ENCODE measurements around the gene FAT1.
"Not testable (repeated sequence)": the region's sequence is repeated elsewhere in the genome, so short reads cannot be mapped to it uniquely, and the experiment has no call there.

FAT1 gene

DNA sequence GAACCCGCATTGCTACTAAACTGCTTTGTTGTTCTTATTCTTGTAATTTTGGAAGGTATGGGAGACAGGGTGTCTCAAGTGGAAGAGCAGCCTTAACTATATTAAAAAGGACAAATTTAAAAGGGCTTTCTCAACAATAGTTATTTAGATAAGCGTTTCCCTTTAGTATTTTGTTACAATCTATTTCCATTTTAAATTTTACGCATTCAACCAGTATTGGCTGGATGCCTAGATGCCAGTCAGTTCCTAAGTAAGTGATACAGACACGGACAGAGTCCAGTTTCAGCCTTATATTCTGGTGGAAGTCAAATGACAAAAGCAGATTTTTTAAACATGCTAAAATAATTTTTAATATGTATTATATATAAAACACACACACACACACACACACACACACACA lies 28.3 kb downstream of the FAT1 start:
- no peak for DNase-seq

DNA sequence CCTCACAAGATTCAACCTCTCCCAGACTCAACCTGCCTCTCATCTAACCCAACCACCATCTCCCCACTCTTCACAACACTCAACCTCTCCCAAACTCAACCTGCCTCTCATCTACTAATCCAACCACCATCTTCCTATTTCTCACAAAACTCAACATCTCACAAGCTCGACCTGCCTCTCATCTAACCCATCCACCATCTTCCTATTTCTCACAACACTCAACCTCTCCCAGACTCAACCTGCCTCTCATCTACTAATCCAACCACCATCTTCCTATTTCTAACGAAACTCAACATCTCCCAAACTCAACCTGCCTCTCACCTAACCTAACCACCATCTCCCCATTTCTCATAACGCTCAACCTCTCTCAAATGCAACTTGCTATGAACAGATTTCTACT lies 29.8 kb downstream of the FAT1 start:
- no peak for DNase-seq

DNA sequence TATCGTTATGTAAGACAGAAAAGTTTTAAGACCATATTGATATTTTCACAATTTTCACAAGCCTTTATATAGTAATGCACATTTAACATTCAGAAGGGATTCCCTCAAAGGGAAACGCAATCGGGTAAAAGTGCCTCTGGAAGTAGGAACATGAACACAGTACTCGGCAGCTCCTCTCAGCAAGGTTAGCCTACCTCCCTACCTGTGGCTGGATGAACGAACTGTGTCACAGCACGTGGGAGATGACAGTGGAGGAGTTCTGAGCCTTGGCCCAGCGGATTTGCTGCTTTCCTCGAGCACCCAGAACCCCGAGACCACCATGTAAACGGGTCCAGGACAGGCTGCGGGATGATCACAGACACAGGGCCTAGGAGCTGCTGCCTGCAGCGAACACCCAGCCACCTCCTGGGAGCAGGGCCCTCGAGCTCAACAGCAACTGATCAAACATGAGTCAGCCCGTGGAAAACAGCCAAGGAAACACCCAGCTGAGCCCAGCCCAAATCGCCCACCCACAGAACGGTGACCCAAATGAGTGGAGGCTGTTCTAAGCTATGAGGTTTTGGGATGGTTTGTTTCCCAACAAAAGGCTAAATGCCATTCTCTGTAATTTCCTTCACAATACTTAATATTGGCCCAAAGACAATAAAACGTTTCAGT lies 30.4 kb downstream of the FAT1 start:
- no peak for DNase-seq

DNA sequence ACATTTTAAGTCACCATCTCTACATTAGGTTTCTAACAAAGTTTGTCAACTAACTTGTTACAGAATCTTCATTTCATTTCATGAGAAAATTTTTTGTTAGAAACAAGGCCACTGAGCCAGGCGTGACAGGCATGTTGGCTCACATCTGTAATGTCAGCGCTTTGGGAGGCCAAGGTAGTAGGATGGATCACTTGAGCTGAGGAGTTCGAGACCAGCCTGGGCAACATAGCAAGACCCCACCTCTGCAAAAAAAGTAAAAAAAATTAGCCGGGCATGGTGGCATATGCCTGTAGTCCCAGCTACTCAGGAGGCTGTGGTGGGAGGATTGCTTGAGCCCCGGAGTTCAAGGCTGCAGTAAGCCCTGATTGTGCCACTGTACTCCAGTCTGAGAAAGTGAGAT lies 32.3 kb downstream of the FAT1 start:
- no peak for DNase-seq

DNA sequence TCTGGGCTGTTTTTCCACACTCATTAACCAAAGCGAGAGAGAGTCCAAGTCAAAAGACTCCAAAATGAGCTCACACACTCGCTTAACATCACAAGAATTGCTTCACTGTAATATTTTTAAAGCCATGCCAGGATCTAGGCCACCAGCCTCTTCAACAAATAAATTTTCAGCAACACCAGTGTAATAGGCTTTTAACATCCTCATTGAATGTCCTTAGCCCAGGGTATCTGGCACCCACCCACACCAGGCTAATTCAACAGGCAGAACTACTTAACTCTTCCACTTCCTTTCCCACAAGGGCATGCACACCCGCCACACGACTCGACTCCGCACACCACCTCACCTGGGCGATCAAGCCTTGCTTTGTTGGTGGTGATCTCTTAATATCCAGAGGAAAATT lies 34.2 kb downstream of the FAT1 start:
- DNase-seq, result no peak

DNA sequence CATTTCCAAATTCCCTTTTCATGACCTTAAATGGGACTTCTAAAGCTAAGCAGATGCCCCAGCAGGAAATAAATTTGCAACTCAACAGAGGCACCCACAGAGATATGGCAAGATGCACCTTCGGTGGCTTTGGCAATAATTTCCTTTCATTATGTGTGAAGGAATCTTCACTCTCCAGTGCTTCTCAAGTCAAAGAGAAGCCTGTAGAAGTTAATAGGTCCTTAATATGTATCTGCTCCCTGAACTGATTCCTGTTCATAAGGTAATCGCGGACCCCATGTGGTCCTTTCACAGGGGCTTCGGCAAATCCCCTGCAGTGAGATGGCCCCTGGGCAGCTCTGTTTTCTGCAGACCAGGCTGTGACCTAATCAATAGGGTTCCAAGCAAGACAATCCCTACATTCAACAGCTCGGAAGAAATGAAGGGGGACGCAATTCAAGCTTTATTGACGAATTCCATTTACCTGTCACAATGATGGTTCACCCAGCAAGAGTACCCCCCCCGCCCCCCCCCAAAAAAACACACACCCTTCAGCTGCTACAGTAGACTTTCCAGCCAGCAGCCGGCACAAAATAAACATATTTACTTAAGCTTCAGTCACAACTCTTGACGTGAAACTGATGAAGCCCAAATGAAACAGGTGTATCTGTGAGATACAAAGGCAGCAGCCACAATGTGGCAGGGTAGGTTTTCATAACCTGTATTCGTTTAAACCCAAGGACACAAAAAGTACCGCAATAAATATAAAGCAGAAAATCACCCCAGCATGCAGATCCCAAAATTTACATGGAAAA lies 35.3 kb downstream of the FAT1 start:
- no peak for DNase-seq

DNA sequence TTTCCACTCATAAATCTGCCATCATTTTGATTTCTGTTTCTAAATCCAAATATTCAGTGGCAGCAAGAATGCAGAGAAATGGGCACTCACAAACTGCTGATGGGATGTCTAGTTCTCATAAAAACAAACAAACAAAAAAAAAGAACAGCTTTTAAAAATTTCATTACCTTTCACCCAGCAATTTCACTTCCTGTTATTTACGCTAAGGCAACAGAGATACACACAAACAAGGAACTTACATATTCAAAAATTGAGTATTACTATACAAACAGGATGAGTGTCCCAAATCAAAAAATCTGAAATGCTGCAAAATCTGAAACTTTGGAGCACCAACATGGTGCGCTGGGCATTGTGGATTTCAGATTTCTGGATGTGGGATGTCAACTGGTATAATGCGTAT lies 36.4 kb downstream of the FAT1 start:
- no peak for DNase-seq

DNA sequence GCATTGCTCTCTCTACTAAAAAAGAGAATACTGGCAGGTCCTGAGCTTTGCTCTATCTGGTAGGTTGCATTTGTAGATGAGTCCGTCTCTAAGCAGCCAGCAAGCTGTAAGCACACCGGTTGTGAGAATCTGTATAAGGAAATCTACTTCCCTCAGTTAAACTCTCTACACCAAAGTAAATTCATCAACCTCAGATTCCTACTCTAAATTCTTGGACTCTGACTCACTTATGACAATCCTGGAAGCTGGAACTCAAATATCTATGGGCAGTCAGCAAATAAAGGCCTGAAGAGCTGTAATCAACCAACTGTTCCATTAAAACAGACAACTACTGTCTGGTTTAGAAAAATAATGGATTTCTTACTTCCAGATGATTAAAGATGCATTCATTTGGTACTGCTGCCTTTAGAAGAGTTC lies 37.9 kb downstream of the FAT1 start:
- no peak for DNase-seq

DNA sequence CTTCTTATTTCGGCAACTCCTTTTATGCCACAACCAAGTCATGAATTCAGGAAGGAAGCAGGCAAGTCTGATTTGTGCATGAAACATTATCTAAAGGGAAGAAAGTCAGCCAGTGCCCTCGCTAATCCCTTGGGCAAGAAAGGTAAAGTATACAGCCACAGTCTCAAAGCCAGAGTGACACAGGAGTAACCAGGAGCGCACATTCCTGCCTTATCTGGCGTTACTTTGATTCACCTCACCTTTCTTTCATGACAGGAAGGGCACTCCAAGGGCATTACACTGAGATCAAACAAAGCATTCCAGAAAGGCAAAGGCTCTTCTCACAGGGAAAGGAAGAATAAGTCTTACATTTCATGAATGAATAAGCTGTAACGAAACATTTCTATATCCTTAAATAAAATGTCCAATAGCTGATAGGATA lies 38.8 kb downstream of the FAT1 start:
- DNase-seq, result no peak

DNA sequence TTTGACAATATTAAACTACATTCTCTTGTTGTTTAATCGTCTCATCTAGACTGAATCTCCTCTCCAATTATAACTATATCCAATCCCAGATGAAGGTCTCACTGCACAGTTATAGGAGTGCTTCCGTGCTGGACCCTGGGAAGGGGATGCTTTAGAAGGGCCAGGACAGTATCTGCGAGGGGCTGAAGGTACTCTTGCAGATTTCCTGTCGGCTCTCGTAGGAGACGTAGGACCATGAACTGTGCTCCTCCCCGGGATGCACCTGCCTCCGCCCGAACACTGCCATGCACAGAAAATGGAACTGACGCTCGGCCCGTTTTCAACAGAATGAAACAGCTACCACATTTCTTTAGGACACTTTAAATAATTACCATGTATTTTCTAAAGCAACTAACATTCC lies 39.4 kb downstream of the FAT1 start:
- no peak for DNase-seq

DNA sequence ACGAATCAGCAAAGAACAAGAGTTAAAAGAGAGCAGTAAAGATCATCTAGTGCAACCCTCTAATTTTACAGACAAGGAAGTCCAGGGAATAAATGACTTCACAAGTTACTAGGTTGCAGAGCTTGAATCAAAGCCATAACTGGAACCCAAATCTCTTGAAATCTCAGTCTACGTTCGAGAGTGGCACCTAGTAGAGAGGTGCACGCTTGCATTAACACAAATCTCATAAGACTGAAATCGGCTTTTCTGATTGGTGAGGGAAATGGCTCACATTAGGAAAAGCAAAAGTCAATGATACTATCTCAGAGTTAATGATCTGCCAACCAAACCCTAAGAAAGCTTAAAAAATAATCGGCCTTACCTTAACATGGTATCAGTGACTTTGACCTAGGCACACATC lies 43.0 kb downstream of the FAT1 start:
- DNase-seq, result no peak

DNA sequence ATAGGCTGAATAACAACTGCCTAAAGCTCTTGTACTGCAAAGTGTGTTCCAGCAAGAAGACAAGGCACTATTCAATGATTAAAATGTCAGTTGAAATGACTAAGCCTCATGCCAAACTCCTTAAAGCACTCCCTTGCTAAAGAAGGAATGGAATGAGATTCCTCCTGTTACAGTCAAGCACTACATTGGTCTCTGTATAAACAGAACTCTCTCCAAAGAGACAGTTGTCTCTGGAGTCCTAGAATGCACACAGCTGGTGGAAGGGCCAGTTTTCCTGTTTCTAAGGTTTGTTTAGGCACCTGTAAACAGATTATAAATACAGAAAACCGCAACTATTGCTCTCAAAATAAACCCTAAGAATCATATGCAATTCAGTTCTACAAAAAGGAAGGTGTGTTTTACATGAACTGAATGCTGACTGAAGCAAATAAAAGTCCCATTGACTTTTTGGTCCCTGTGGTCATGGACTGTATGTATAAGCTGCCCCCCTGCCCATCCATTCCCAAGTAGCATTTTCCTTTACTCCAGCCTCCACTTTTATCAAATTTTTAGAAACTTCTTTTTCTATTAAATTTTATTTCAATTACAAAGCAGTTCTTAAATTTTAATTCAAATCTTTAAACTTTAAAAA lies 47.0 kb downstream of the FAT1 start:
- no peak for DNase-seq

DNA sequence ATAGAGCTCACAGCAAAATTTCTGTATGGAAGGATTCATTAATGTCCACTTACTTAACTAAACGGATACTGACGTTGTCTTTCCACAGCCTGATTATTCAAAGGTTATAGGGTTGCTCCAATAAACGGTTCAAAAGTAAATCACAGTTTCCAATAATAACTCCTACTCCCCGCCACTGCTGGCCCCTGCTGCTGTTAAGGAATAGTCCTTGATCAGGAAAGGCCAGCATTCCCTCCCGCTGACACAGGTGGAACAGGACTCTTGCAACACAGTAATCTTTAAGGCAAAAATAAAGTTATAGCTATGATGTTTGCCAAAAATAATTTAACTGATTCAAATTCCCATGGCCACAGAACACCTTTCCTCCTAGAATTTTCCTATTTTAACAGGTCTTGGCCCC lies 53.9 kb downstream of the FAT1 start:
- no peak for DNase-seq

DNA sequence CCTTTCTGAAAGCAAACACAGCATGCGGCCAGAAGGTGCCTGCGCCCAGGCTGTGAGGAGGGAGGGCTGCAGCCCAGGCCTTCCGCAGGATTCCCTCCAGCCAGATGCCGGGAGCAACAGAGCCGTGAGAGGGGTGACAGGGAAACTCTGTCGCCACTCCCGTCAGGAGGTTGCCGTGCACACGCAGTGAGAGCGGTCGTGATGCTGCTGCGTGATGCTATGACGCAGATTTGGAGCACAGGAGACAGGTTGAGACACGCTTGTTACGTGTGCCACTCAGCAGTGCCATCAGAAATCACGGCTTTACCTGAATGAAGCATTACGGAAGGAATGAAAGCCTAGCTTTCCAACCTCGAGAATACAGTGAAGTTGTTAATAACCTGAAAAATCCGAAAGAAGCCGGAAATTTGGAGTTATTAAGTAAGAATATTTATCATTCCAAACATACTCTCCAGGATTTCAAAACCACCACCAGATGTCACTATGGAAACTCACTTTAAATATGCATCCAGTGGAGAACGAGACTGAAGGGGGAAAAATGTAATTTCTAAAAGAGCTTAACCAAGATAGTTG lies 54.4 kb downstream of the FAT1 start:
- no peak for DNase-seq

DNA sequence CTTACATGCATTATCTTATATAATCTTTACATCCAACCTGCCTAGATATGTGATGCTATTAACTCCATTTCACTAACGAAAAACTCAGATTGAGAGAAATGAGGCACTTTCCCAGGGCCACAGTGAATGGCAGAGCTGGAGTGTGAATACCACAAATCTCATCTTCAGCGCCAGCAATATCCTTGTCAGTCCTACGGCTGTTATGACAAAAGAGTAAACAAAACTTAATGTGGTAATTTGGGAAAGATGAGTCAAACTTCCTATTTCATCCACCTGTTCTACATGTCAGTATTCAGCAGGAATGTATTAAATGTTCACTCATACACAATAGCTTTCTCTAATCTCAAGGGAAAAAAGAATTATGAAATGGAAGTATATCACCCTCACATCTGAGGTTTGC lies 56.9 kb downstream of the FAT1 start:
- DNase-seq, result no peak

DNA sequence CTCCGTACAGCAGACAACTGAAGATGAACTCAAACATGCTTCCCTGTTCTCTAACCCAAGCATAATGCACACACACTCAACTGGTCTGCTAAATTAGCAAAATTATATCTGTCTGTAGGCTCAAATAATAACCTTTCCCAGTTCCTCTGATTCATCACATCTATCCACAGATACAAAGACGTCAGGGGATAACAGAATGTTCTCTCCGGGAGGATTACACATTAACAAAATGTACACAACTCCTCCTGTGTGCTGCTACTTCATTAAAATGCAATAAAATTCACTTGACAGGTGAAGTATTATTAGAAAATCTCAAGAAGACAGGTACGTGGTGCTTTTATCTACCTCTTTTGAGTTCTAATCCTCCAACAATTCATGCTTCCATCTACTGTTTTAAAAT lies 57.4 kb downstream of the FAT1 start:
- DNase-seq, result no peak

DNA sequence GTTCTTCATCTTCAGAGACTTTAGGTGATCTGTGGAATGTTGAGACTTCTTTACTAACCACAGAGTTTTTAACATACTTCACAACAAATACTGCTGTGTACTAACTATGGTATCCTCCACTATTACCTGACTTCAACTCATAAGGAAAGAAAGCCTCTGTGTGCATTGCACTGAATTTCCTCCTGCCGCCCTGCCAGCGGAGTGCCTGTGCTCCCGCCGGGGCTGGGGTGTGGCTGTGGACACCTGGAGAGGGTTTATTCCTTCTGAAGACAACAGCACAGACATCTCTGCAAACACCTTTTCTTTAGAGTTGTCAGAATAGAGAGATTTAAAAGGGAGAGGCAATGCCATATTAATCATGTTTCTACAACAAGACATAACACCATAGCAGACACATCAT lies 63.3 kb downstream of the FAT1 start:
- DNase-seq, result no peak

DNA sequence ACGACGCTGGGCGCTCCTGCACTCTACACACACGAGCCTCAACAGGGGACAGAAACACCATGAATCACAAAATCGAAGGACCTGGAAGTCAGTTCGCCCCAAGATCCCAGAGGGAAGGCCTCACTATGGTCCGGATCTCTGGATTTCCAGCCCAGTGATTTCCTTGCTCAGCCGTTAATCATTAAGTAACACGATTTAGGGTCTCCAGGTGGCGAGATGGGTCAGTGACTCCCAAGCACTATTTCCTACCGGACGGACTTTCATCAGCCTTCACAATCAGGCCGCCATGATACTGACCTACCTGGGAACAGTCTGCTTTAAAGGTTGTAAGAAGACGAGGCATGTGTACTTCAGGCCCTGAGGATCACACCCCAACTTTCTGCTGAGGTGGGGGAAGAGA lies 63.7 kb downstream of the FAT1 start:
- no peak for DNase-seq

DNA sequence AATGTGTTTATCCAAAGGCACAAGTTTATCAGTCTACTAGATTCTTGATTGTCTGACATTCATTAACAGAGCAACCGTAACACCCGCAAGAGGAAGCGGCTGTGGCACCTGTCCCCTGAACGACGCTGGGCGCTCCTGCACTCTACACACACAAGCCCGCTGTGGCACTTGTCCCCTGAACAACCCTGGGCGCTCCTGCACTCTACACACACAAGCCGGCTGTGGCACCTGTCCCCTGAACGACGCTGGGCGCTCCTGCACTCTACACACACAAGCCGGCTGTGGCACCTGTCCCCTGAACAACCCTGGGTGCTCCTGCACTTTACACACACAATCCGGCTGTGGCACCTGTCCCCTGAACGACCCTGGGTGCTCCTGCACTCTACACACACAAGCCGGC lies 64.2 kb downstream of the FAT1 start:
- not testable (repeated sequence) for DNase-seq

DNA sequence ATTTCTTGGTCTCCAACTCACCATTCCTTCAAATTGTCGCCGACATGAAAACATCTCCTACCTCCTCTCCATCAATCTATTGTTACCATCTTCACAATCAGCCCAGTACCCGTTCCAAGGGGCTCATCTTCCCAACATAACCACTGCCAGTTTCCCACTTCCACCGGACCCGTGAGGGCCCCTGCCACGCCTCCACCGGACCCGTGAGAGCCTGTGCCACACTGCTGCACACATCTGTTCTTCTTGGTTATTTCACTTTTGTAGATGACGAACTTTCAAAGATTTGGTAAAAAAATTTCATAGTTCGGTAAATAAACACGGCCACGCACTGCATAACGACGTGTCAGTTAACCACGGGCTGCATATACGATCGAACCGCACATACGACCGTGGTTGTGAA lies 65.0 kb downstream of the FAT1 start:
- no peak for DNase-seq

DNA sequence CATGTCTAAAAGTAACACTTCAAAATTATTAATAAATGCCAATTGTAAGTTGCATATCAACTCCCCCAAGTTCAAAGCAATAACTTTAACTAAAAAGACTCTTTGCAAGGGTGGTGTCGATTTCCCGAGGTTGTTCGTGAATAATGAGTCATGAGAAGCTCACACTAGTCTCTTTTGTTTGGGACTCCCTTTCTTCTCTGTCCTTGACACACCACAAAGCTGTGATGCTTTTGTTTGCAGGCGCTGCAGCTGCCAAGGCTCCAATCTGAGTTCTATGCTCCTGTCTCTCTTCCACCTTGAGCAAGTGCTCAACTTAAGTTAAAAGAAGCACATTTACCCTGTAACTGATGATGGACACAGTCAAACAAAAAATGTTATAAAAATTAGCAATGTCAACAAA lies 65.9 kb downstream of the FAT1 start:
- DNase-seq, result no peak

DNA sequence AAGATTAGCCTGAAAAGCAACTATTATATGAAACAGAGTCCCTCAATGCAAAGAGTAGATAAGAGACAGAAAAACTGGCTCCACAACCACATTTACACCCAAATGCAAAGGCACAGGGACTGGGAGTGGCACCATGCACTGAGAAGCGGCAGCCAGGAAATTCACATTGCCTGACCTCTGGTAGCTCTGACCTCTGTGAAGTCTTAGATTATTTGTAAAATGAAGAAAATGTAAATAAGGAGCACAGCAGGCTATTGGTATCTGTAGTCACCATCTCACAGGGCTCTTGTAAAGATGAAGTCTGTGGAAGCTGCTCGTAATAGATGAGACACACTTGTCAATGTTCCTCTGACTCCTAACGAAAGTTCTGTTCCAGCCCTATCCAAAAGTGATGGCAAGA lies 69.7 kb downstream of the FAT1 start:
- DNase-seq, result no peak

DNA sequence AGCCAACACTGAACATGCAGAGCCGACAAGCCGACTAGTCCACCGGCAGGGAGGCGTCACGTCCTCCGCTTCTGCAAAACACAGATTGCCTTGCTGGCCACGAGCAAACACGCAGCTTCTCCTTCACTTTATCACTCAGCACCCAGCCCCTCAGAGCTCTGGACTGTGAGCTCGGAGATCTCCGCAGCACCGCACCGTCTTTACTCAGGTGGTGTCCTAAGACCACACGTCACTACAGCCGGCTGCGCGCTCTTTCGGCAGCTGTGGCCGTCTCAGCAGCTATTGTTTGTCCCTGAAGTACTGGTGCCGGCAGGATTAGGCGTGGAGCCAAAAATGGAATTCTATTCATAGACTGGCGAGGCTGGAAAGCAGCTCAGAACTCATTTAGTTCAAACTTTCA lies 72.0 kb downstream of the FAT1 start:
- no peak for DNase-seq

DNA sequence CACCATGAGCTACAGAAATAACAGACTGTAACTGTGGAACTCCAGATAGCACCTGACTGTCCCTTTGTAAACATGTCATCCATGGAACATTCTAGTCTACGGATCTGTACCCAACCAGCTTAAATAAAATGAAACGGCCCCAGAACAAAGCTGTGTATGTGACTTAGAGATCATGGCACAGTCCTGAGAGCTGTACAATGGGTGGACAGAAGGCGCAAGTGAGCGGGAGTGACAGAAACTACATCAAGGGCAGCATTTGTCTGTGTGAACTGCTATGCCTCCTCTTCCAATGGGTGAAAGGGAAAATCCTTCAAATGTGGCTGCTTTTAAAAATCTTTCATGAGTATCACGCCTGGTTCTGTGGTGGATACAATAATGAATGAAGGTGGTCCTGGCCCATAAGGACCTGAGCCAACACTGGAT lies 72.5 kb downstream of the FAT1 start:
- no peak for DNase-seq

Data from CD4-positive, alpha-beta T cell treated with Interleukin-12 subunit alpha and Interleukin-12 subunit beta, for 1 hour (primary cell).